H1 (cell line): ENCODE results near the gene TAF1B. TPM values are rescaled to one million over a fixed set of nuclear protein-coding genes. Genes with fewer than 3 reads are reported as not detected.

Experiments used
- ATF2 ChIP-seq: IDR thresholded peaks from 2 replicates; pipeline ENCODE4 v1.6.1; 2012; ENCODE audit warnings: low read length, inconsistent platforms
- BACH1 ChIP-seq: IDR thresholded peaks from 2 replicates; pipeline ENCODE4 v1.6.1; 2012; ENCODE audit warnings: low read length, improper control_type of control experiment
- CBX5 ChIP-seq: fragments of 300-800, 300-1000 bp; sonication (generic); IDR thresholded peaks from 2 replicates; pipeline ENCODE4 v1.7.1; 2016; ENCODE audit warnings: antibody characterized with exemption, low read length, low read depth
- CHD2 ChIP-seq: IDR thresholded peaks from 2 replicates; pipeline ENCODE4 v1.6.1; 2012; ENCODE audit warnings: low read length, improper control_type of control experiment
- CREB1 ChIP-seq: IDR thresholded peaks from 2 replicates; pipeline ENCODE4 v1.6.1; 2012; ENCODE audit warnings: inconsistent platforms
- PHF8 ChIP-seq: fragments of 200-600 bp; sonication (generic); conservative IDR thresholded peaks from 2 replicates; pipeline ENCODE4 v1.7.1; 2012; ENCODE audit warnings: low read depth, mild to moderate bottlenecking, inconsistent platforms, low read length, moderate library complexity
- SP2 ChIP-seq: IDR thresholded peaks from 2 replicates; pipeline ENCODE4 v1.6.1; 2012; ENCODE audit warnings: mild to moderate bottlenecking, low read length, inconsistent platforms
- TAF1 ChIP-seq: IDR thresholded peaks from 2 replicates; pipeline ENCODE4 v1.6.1; 2011; ENCODE audit warnings: mild to moderate bottlenecking, low read depth, low read length
- polyA plus RNA-seq, 7 experiments: library from polyadenylated mRNA; depleted of rRNA in 3 of 7; stranded (reverse) in 5 of 7; unstranded in 2 of 7; fragments of >200 nt in 5 of 7; fragments of 200-250 nt in 2 of 7; gene quantifications; 1 replicate in 5 of 7; 2 replicates in 1 of 7; 4 replicates in 1 of 7; pipeline versions ENCODE4 v1.2.1 to v1.2.3, GENCODE V29; 2011 to 2013; ENCODE audit warnings: missing spikeins in 2 of 7, mixed read lengths in 2 of 7
- total RNA-seq: library from RNA; stranded (reverse); fragmentation: NEBNext Ultra II Directional; extraction: Animal tissue kit (Norgen Biotek cat#: 25700); gene quantifications from 2 replicates; pipeline ENCODE4 v1.2.1, GENCODE V29; 2021
- TF ChIP-seq, protein P1 (sequence below): IDR thresholded peaks from 2 replicates; pipeline ENCODE4 v1.6.1; 2012; ENCODE audit warnings: inconsistent platforms

Gene TAF1B
- total and polyA plus RNA-seq, 2 of the 8 experiments (the other 6 are each of a cell fraction or from before 2014, with no cell fraction given): 6.6 to 25.2 TPM

- TF ChIP-seq ATF2 (no peak), PHF8 (peak; percentile 42; the same call in 1 of the 2 replicates), TAF1 (peak; percentile 37; the same call in 1 of the 2 replicates), CREB1 (no peak; the same call in 1 of the 2 replicates), CHD2 (no peak), CBX5 (no peak), SP2 (no peak), BACH1 (no peak)
- TF ChIP-seq, protein P1, sequence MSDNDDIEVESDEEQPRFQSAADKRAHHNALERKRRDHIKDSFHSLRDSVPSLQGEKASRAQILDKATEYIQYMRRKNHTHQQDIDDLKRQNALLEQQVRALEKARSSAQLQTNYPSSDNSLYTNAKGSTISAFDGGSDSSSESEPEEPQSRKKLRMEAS: no peak; the same call in 1 of the 2 replicates
These were observed 108.4 kb downstream of the TAF1B start, which contains the start of gene GRHL1 (continued) for GRCh38 chr2:9951522-9952285.
